Skeletal muscle tissue (tissue), 4 donors: ENCODE measurements around the gene FAM53B. TPM values are rescaled to one million over a fixed set of nuclear protein-coding genes. Genes with fewer than 3 reads are reported as not detected.
A peak's percentile ranks its signal among the peaks of the same experiment; 100 is the strongest.

Experiments
- H3K27ac ChIP-seq: one replicate; pipeline ENCODE4 v1.7.0; 2013; ENCODE audit warnings: mild to moderate bottlenecking, low read depth, low read length, inconsistent platforms
- H3K27me3 ChIP-seq, 3 donors: one replicate each; pipeline ENCODE4 v1.7.0; 2013; ENCODE audit warnings: low read length in 3 of 3; ENCODE audit not compliant: control insufficient read depth in 3 of 3, insufficient read depth in 3 of 3
- H3K36me3 ChIP-seq, 3 donors: one replicate each; pipeline ENCODE4 v1.7.0; 2013; ENCODE audit warnings: low read length in 3 of 3; ENCODE audit not compliant: control insufficient read depth in 3 of 3, insufficient read depth in 3 of 3
- H3K4me1 ChIP-seq, 3 donors: one replicate each; pipeline ENCODE4 v1.7.0; 2013; ENCODE audit warnings: low read length in 3 of 3, mild to moderate bottlenecking in 3 of 3; ENCODE audit not compliant: control insufficient read depth in 3 of 3, insufficient read depth in 3 of 3
- H3K4me3 ChIP-seq, 3 donors: one replicate each; pipeline ENCODE4 v1.7.0; 2013; ENCODE audit warnings: low read length in 3 of 3
- H3K9ac ChIP-seq, 3 donors: one replicate each; pipeline ENCODE4 v1.7.0; 2013; ENCODE audit warnings: low read length in 3 of 3, mild to moderate bottlenecking in 3 of 3, moderate library complexity in 2 of 3, low read depth in 1 of 3
- H3K9me3 ChIP-seq, 3 donors: one replicate each; pipeline ENCODE4 v1.7.0; 2013; ENCODE audit warnings: low read length in 3 of 3; ENCODE audit not compliant: control insufficient read depth in 3 of 3
- total RNA-seq: library from RNA; depleted of rRNA; stranded (reverse); fragments of >200 nt; gene quantifications from one replicate; pipeline ENCODE4 v1.2.3, GENCODE V29; 2014
- donor health status: Osteomylitis.

The FAM53B gene
- total RNA-seq, 1 donor from 2014 or later, result 32.4 TPM

- no peak overlapping the region for H3K4me3 ChIP-seq
- peak overlapping the region; percentile 65 for H3K27ac ChIP-seq
- peak overlapping the region; percentile 42 to 74 (median 66) for H3K9ac ChIP-seq
- H3K27me3 ChIP-seq, result no peaks in the 10 kb centered on the region
- no peaks in the 10 kb centered on the region for H3K36me3 ChIP-seq
- H3K4me1 ChIP-seq, result peaks cover 64 to 91% (median 80%) of the 10 kb centered on the region in 3 donors
- H3K9me3 ChIP-seq, result no peaks in the 10 kb centered on the region
These were observed 120.2 kb downstream of the FAM53B start for GRCh38 chr10:124624006-124624405.

GRCh38 chr10:124622866-124623536 is 121.2 kb downstream of the FAM53B start:
- Histone ChIP-seq H3K9ac (peak overlapping the region in 1 of 3 donors; percentile 25), H3K4me1 (peaks cover 54 to 90% (median 70%) of the 10 kb centered on the region in 3 donors), H3K27ac (peak overlapping the region; percentile 65)

GRCh38 chr10:124622158-124622557 is 122.0 kb downstream of the FAM53B start:
- H3K4me3 ChIP-seq, result peak overlapping the region; percentile 41 to 68 (median 53)
- peaks cover 45 to 84% (median 62%) of the 10 kb centered on the region in 3 donors for H3K4me1 ChIP-seq
- H3K27ac ChIP-seq, result peak overlapping the region; percentile 78

More at GRCh38 chr10:124622866-124623536, 121.2 kb downstream of the FAM53B start:
- Histone ChIP-seq H3K36me3 (no peaks in the 10 kb centered on the region), H3K9me3 (no peaks in the 10 kb centered on the region), H3K4me3 (no peak overlapping the region), H3K27me3 (no peaks in the 10 kb centered on the region)

GRCh38 chr10:124621637-124622036 is 122.5 kb downstream of the FAM53B start:
- Histone ChIP-seq H3K27ac (peak overlapping the region; percentile 78), H3K9ac (peak overlapping the region; percentile 46 to 84 (median 68)), H3K4me3 (peak overlapping the region; percentile 41 to 68 (median 53)), H3K36me3 (peaks cover 0 to 6% (median 5%) of the 10 kb centered on the region in 3 donors), H3K27me3 (no peaks in the 10 kb centered on the region), H3K4me1 (peaks cover 40 to 78% (median 57%) of the 10 kb centered on the region in 3 donors), H3K9me3 (no peaks in the 10 kb centered on the region)

More at GRCh38 chr10:124622158-124622557, 122.0 kb downstream of the FAM53B start:
- H3K9me3 ChIP-seq, result no peaks in the 10 kb centered on the region
- peaks cover 0 to 3% (median 3%) of the 10 kb centered on the region in 3 donors for H3K36me3 ChIP-seq
- peak overlapping the region; percentile 46 to 84 (median 68) for H3K9ac ChIP-seq
- H3K27me3 ChIP-seq, result no peaks in the 10 kb centered on the region

GRCh38 chr10:124619802-124620490 is 124.2 kb downstream of the FAM53B start:
- Histone ChIP-seq H3K4me3 (no peak overlapping the region), H3K4me1 (peaks cover 29 to 61% (median 41%) of the 10 kb centered on the region in 3 donors), H3K27ac (no peak overlapping the region), H3K9me3 (no peaks in the 10 kb centered on the region), H3K9ac (peak overlapping the region in 1 of 3 donors; percentile 45), H3K36me3 (peaks cover 0 to 6% (median 5%) of the 10 kb centered on the region in 3 donors), H3K27me3 (no peaks in the 10 kb centered on the region)

GRCh38 chr10:124619195-124619594 is 125.0 kb downstream of the FAM53B start:
- Histone ChIP-seq H3K9ac (no peak overlapping the region), H3K36me3 (peaks cover 0 to 6% (median 5%) of the 10 kb centered on the region in 3 donors), H3K27me3 (no peaks in the 10 kb centered on the region), H3K4me1 (peaks cover 21 to 55% (median 33%) of the 10 kb centered on the region in 3 donors), H3K4me3 (no peak overlapping the region), H3K9me3 (no peaks in the 10 kb centered on the region), H3K27ac (no peak overlapping the region)

GRCh38 chr10:124618470-124619073 is 125.6 kb downstream of the FAM53B start:
- no peak overlapping the region for H3K4me3 ChIP-seq
- peaks cover 23 to 55% (median 31%) of the 10 kb centered on the region in 3 donors for H3K4me1 ChIP-seq
- no peak overlapping the region for H3K27ac ChIP-seq
- peak overlapping the region in 1 of 3 donors; percentile 16 for H3K9ac ChIP-seq
- H3K9me3 ChIP-seq, result no peaks in the 10 kb centered on the region
- no peaks in the 10 kb centered on the region for H3K27me3 ChIP-seq
- peaks cover 0 to 6% (median 5%) of the 10 kb centered on the region in 3 donors for H3K36me3 ChIP-seq

- Histone ChIP-seq H3K27ac (no peak overlapping the region), H3K4me1 (peaks cover 19 to 49% (median 24%) of the 10 kb centered on the region in 3 donors), H3K36me3 (peaks cover 0 to 6% (median 5%) of the 10 kb centered on the region in 3 donors), H3K4me3 (no peak overlapping the region), H3K9ac (no peak overlapping the region), H3K27me3 (no peaks in the 10 kb centered on the region), H3K9me3 (no peaks in the 10 kb centered on the region)
These were observed 127.4 kb downstream of the FAM53B start for GRCh38 chr10:124616836-124617130.

GRCh38 chr10:124616040-124616835 is 127.9 kb downstream of the FAM53B start:
- Histone ChIP-seq H3K36me3 (peaks cover 0 to 6% (median 5%) of the 10 kb centered on the region in 3 donors), H3K4me3 (no peak overlapping the region), H3K9me3 (no peaks in the 10 kb centered on the region), H3K27me3 (no peaks in the 10 kb centered on the region), H3K4me1 (peaks cover 14 to 48% (median 20%) of the 10 kb centered on the region in 3 donors), H3K27ac (no peak overlapping the region), H3K9ac (no peak overlapping the region)
